ENCODE data around the gene PDE6B.

GRCh38 chr4:692771-693554 is 67.6 kb downstream of the PDE6B start:
- no peak for TF ChIP-seq GATA3 (IDR thresholded peaks at IDR 0.05; ENCODE audit: low read depth, low read length)
- TF ChIP-seq GATA2 (IDR thresholded peaks at IDR 0.05; ENCODE audit: low read depth, low read length): no peak

All from SH-SY5Y (cell line).